GM12873 (cell line): Measurements from ENCODE around the gene TSSK6.

Experiments used
- CTCF ChIP-seq: IDR thresholded peaks from 2 replicates; pipeline ENCODE4 v1.5.1; 2012; ENCODE audit warnings: low read depth, mild to moderate bottlenecking, moderate library complexity, low read length, control low read depth; ENCODE audit not compliant: insufficient read depth; ENCODE audit errors: missing control alignments

The TSSK6 gene

DNA sequence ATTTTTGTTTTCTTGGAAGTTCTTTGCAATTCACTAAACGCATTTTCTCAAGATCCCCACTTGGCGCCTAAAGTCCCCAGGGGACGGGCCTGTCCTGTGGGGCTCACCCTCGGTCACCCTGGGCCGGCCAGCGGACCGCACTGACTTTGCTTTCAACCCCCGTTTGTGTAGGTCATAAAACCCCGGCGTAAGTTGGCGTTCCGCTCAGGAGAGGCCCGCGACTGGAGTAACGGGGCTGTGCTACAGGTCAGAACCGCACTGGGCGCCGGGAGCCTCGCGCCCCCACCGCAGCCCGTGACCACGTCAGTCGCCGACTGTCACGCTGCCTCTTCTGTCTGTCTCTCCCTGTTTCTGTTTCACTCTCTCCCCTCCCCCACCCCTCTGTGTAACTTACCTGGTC, 13.6 kb downstream of the TSSK6 start:
- TF ChIP-seq CTCF: no peak

- TF ChIP-seq CTCF: no peak
Measured at GRCh38 chr19:19500975-19501644, 14.2 kb downstream of the TSSK6 start.

GRCh38 chr19:19499272-19499995, 15.9 kb downstream of the TSSK6 start:
- TF ChIP-seq CTCF: no peak

GRCh38 chr19:19498255-19498991, 16.9 kb downstream of the TSSK6 start:
- no peak for TF ChIP-seq CTCF

DNA sequence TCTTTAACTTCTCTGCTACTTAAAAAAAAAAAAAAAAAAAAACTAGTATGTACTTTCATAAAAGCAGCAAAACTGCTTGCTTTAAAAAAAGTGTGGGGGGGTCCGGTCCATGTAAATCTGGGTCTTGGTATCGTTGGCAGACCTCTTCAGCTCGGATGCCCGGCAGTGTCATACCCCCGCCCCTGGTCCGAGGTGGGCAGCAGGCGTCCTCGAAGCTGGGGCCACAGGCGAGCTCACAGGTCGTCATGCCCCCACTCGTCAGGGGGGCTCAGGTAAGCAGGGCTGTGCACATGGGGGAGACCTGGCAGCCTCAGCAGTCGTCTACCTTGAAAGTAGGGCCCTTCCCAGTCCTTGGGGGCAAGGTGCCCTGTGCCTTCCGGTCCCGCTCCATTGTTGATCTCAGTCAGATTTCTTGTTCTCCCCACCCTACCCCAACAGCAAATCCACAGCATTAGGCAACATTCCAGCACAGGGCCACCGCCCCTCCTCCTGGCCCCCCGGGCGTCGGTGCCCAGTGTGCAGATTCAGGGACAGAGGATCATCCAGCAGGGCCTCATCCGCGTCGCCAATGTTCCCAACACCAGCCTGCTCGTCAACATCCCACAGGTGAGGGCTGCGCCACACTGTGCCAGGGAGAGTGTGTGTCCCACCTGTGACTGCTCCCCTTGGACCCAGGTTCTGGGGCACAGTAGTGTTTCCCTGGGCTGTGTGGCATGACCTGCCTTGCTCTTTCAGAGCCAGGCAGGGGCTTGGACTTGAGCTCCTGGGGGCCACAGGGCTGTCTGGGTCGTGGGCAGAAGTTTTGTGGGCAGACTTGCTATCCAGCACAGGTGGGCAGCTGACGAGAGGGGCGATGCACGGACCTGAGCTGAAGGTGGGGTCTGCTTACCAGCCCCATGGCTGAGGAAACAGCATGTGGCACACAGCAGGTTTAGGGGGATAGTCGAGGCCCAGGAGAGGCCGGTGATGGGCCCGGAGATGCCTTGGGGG, 19.4 kb downstream of the TSSK6 start:
- TF ChIP-seq CTCF: no peak

GRCh38 chr19:19493841-19494546, 21.4 kb downstream of the TSSK6 start:
- TF ChIP-seq CTCF: peak; percentile 13
